GM21529 (cell line): ENCODE data around the gene LIMA1.

Source experiments
- ATAC-seq: cut with Tn5 transposase; IDR thresholded peaks from one replicate; pipeline ENCODE4 v1.9.1; 2021; ENCODE audit not compliant: unreplicated experiment

The LIMA1 gene

GRCh38 chr12:50147281-50147680 lies 136.0 kb downstream of the LIMA1 start:
- no peak for ATAC-seq

GRCh38 chr12:50145439-50145838 lies 137.9 kb downstream of the LIMA1 start:
- ATAC-seq, result no peak

GRCh38 chr12:50142993-50143392 lies 140.3 kb downstream of the LIMA1 start:
- no peak for ATAC-seq

GRCh38 chr12:50132505-50133135 lies 150.7 kb downstream of the LIMA1 start:
- ATAC-seq, result no peak

- ATAC-seq, result no peak
Observed at GRCh38 chr12:50129290-50129689, 154.0 kb downstream of the LIMA1 start.

- no peak for ATAC-seq
Observed at GRCh38 chr12:50127546-50127945, 155.8 kb downstream of the LIMA1 start.
